HG02981 (cell line): ENCODE data around the gene ZNF695.
A peak's percentile ranks its signal among the peaks of the same experiment; 100 is the strongest.
"Not testable (repeated sequence)": the region's sequence is repeated elsewhere in the genome, so short reads cannot be mapped to it uniquely, and the experiment has no call there.

ENCODE experiments used
- ATAC-seq: cut with Tn5 transposase; IDR thresholded peaks from one replicate; pipeline ENCODE4 v1.9.1; 2021; ENCODE audit warnings: mild to moderate bottlenecking, moderate library complexity; ENCODE audit not compliant: unreplicated experiment

The ZNF695 gene

GRCh38 chr1:247007511-247008405 lies at the start of gene ZNF695:
Gene ZNF695 (minus strand): TSS chr1:247008057. CDS start chr1:247007908, 149 bp downstream.
- peak; percentile 100 for ATAC-seq

- no peak for ATAC-seq
Measured at GRCh38 chr1:247056071-247056470, 48.2 kb upstream of the ZNF695 start.

GRCh38 chr1:247054992-247055415 lies 47.1 kb upstream of the ZNF695 start:
- no peak for ATAC-seq

GRCh38 chr1:247047702-247048101 lies 39.8 kb upstream of the ZNF695 start:
- ATAC-seq, result no peak

- ATAC-seq, result no peak
Measured at GRCh38 chr1:247047260-247047659, 39.4 kb upstream of the ZNF695 start.

GRCh38 chr1:247043406-247043805 lies 35.5 kb upstream of the ZNF695 start:
- ATAC-seq, result no peak

GRCh38 chr1:247037511-247038320 lies 29.9 kb upstream of the ZNF695 start:
- no peak for ATAC-seq

GRCh38 chr1:247032306-247032705 lies 24.4 kb upstream of the ZNF695 start:
- ATAC-seq, result not testable (repeated sequence)

GRCh38 chr1:247024658-247025057 lies 16.8 kb upstream of the ZNF695 start:
- not testable (repeated sequence) for ATAC-seq

- no peak for ATAC-seq
Measured at GRCh38 chr1:247013391-247013790, 5.5 kb upstream of the ZNF695 start.

GRCh38 chr1:247008406-247008799 lies 546 bp upstream of the ZNF695 start:
- ATAC-seq, result no peak

GRCh38 chr1:247004081-247004480 lies 3.8 kb downstream of the ZNF695 start:
- ATAC-seq, result not testable (repeated sequence)

GRCh38 chr1:246989901-246990300 lies 18.0 kb downstream of the ZNF695 start:
- ATAC-seq, result no peak

- ATAC-seq, result no peak
Measured at GRCh38 chr1:246988316-246988715, 19.5 kb downstream of the ZNF695 start.

- ATAC-seq, result no peak
Measured at GRCh38 chr1:246987083-246987690, 20.7 kb downstream of the ZNF695 start.

- ATAC-seq, result no peak
Measured at GRCh38 chr1:246978785-246979184, 29.1 kb downstream of the ZNF695 start.

- no peak for ATAC-seq
Measured at GRCh38 chr1:246978281-246978680, 29.6 kb downstream of the ZNF695 start.

GRCh38 chr1:246971969-246972368 lies 35.9 kb downstream of the ZNF695 start:
- no peak for ATAC-seq

- no peak for ATAC-seq
Measured at GRCh38 chr1:246971090-246971721, 36.7 kb downstream of the ZNF695 start.

GRCh38 chr1:246969621-246970020 lies 38.2 kb downstream of the ZNF695 start:
- ATAC-seq, result no peak

GRCh38 chr1:246966502-246966901 lies 41.4 kb downstream of the ZNF695 start:
- ATAC-seq, result no peak
